HepG2 (cell line): ENCODE measurements around the gene PHF2.

Source experiments
- CTCF ChIP-seq: sonication (generic); formaldehyde crosslinking; IDR thresholded peaks from 2 replicates; pipeline ENCODE4 v1.5.0; 2020; ENCODE audit warnings: mild to moderate bottlenecking, missing genetic modification reagents, moderate library complexity
- FOXJ3 ChIP-seq: sonication (generic); formaldehyde crosslinking; IDR thresholded peaks from 2 replicates; pipeline ENCODE4 v1.4.0; 2020; ENCODE audit warnings: missing genetic modification reagents, mild to moderate bottlenecking, borderline replicate concordance
- RXRA ChIP-seq: sonication (generic); formaldehyde crosslinking; IDR thresholded peaks from 2 replicates; pipeline ENCODE4 v1.5.1; 2020; ENCODE audit warnings: missing genetic modification reagents
- ZXDC ChIP-seq: sonication (generic); formaldehyde crosslinking; IDR thresholded peaks from 2 replicates; pipeline ENCODE4 v1.5.0; 2020; ENCODE audit warnings: mild to moderate bottlenecking, missing genetic modification reagents

- no peak for TF ChIP-seq CTCF (CRISPR knock-in tag)
- TF ChIP-seq RXRA (CRISPR knock-in tag) = no peak
- no peak for TF ChIP-seq FOXJ3 (CRISPR knock-in tag)
- no peak for TF ChIP-seq ZXDC (CRISPR knock-in tag)
Observed at GRCh38 chr9:93667006-93667405, 90.6 kb downstream of the PHF2 start.
